Smooth muscle cell (in vitro differentiated cells): Measurements from ENCODE around the gene GADD45G. TPM values are rescaled to one million over a fixed set of nuclear protein-coding genes. Genes with fewer than 3 reads are reported as not detected.

ENCODE experiments used
- DNase-seq: peaks from one replicate; lab custom pipeline; 2025; ENCODE audit not compliant: unreplicated experiment; lab: John Stamatoyannopoulos, UW
- H2AFZ ChIP-seq: fragments of 200-600 bp; sonication (generic); 2 replicates; pipeline ENCODE4 v1.6.0; 2016; ENCODE audit warnings: antibody characterized with exemption, low read depth, mild to moderate bottlenecking
- H3F3A ChIP-seq: fragments of 200-600 bp; sonication (generic); 2 replicates; pipeline ENCODE4 v1.6.0; 2017; ENCODE audit warnings: antibody characterized with exemption, low read depth
- H3K27ac ChIP-seq: fragments of 200-600 bp; sonication (generic); 2 replicates; pipeline ENCODE4 v1.5.1; 2016; ENCODE audit warnings: low read depth, mild to moderate bottlenecking
- H3K27me3 ChIP-seq: fragments of 200-600 bp; sonication (generic); 2 replicates; pipeline ENCODE4 v1.6.1; 2016; ENCODE audit warnings: low read depth, mild to moderate bottlenecking
- H3K36me3 ChIP-seq: fragments of 200-600 bp; sonication (generic); 2 replicates; pipeline ENCODE4 v1.5.1; 2016; ENCODE audit warnings: low read depth
- H3K4me1 ChIP-seq: fragments of 200-600 bp; sonication (generic); 2 replicates; pipeline ENCODE4 v1.5.1; 2016; ENCODE audit warnings: low read depth
- H3K4me2 ChIP-seq: fragments of 200-600 bp; sonication (generic); 2 replicates; pipeline ENCODE4 v1.6.0; 2016; ENCODE audit warnings: mild to moderate bottlenecking
- H3K4me3 ChIP-seq: fragments of 200-600 bp; sonication (generic); 2 replicates; pipeline ENCODE4 v1.5.1; 2016; ENCODE audit warnings: mild to moderate bottlenecking
- H3K79me2 ChIP-seq: fragments of 200-600 bp; sonication (generic); 2 replicates; pipeline ENCODE4 v1.6.0; 2016; ENCODE audit warnings: low read depth, mild to moderate bottlenecking
- H3K9ac ChIP-seq: fragments of 200-600 bp; sonication (generic); 2 replicates; pipeline ENCODE4 v1.6.0; 2016; ENCODE audit warnings: low read depth
- H3K9me3 ChIP-seq: fragments of 200-600 bp; sonication (generic); replicated peaks from 2 replicates; pipeline ENCODE4 v1.5.1; 2016; ENCODE audit warnings: low read depth
- H4K20me1 ChIP-seq: fragments of 200-600 bp; sonication (generic); 2 replicates; pipeline ENCODE4 v1.6.0; 2016; ENCODE audit warnings: low read depth
- CTCF ChIP-seq: fragments of 200-600 bp; sonication (generic); IDR thresholded peaks from 2 replicates; pipeline ENCODE4 v1.5.1; 2017; ENCODE audit warnings: borderline replicate concordance, mild to moderate bottlenecking, antibody characterized with exemption; ENCODE audit not compliant: insufficient read depth, poor library complexity, severe bottlenecking
- WGBS: methylation state at CpG from one replicate; pipeline ENCODE4 v1.1.7; 2016; ENCODE audit warnings: low lambda C conversion rate; 5-methylcytosine and 5-hydroxymethylcytosine counted together
- polyA plus RNA-seq: library from polyadenylated mRNA; unstranded; fragments of >200 nt; fragmentation: Nextera tagmentation; extraction: Ambion mirVana; gene quantifications from 2 replicates; pipeline ENCODE4 v1.2.1, GENCODE V29; 2016
- total RNA-seq: library from RNA; depleted of rRNA; stranded (reverse); fragments of >200 nt; gene quantifications from 2 replicates; pipeline ENCODE4 v1.2.3, GENCODE V29; 2014

The GADD45G gene
- total and polyA plus RNA-seq, 2 experiments from 2014 or later: 6.9 to 10.7 TPM

GRCh38 chr9:89563571-89564345, 41.1 kb upstream of the GADD45G start:
- Histone ChIP-seq H3K27me3 (no peaks in the 10 kb centered on the region), H3K9ac (no peak overlapping the region), H4K20me1 (no peaks in the 10 kb centered on the region), H3K79me2 (no peaks in the 10 kb centered on the region), H3K9me3 (no peaks in the 10 kb centered on the region), H3F3A (no peaks in the 10 kb centered on the region), H3K4me2 (no peak overlapping the region), H3K4me1 (no peaks in the 10 kb centered on the region), H3K36me3 (no peaks in the 10 kb centered on the region), H2AFZ (no peak overlapping the region), H3K27ac (no peak overlapping the region), H3K4me3 (no peak overlapping the region)
- no peak for DNase-seq
- 82% methylated on average over 15 of the region's 15 CpGs for WGBS
- TF ChIP-seq CTCF: no peak

- Histone ChIP-seq H3K4me2 (no peak overlapping the region), H3K4me1 (no peaks in the 10 kb centered on the region), H3K9ac (no peak overlapping the region), H3K36me3 (no peaks in the 10 kb centered on the region), H3F3A (no peaks in the 10 kb centered on the region), H3K27me3 (no peaks in the 10 kb centered on the region), H3K79me2 (no peaks in the 10 kb centered on the region), H3K4me3 (no peak overlapping the region), H3K9me3 (no peaks in the 10 kb centered on the region), H2AFZ (no peak overlapping the region), H4K20me1 (no peaks in the 10 kb centered on the region), H3K27ac (no peak overlapping the region)
- DNase-seq: no peak
- 60% methylated on average over 14 of the region's 14 CpGs for WGBS
- TF ChIP-seq CTCF: no peak
Measured at GRCh38 chr9:89564346-89564878, 40.4 kb upstream of the GADD45G start.

- Histone ChIP-seq H3K4me1 (no peaks in the 10 kb centered on the region), H4K20me1 (no peaks in the 10 kb centered on the region), H2AFZ (no peak overlapping the region), H3K9ac (no peak overlapping the region), H3K36me3 (no peaks in the 10 kb centered on the region), H3K27ac (no peak overlapping the region), H3K79me2 (no peaks in the 10 kb centered on the region), H3K4me2 (no peak overlapping the region), H3K9me3 (no peaks in the 10 kb centered on the region), H3K27me3 (no peaks in the 10 kb centered on the region), H3K4me3 (no peak overlapping the region), H3F3A (no peaks in the 10 kb centered on the region)
- no peak for TF ChIP-seq CTCF
- 90% methylated on average over 2 of the region's 2 CpGs for WGBS
- DNase-seq: no peak
Measured at GRCh38 chr9:89567649-89568048, 37.2 kb upstream of the GADD45G start.

GRCh38 chr9:89574309-89574708, 30.5 kb upstream of the GADD45G start:
- 71% methylated on average over 4 of the region's 4 CpGs for WGBS
- H3K4me3 ChIP-seq: no peak overlapping the region
- H3K4me1 ChIP-seq: no peaks in the 10 kb centered on the region
- no peaks in the 10 kb centered on the region for H3K9me3 ChIP-seq
- H3K9ac ChIP-seq: no peak overlapping the region
- H3F3A ChIP-seq: no peaks in the 10 kb centered on the region
- H3K36me3 ChIP-seq: no peaks in the 10 kb centered on the region
- H3K79me2 ChIP-seq: no peaks in the 10 kb centered on the region
- TF ChIP-seq CTCF: no peak
- H3K4me2 ChIP-seq: no peak overlapping the region
- no peak overlapping the region for H2AFZ ChIP-seq
- peaks cover 17% of the 10 kb centered on the region for H3K27me3 ChIP-seq
- H3K27ac ChIP-seq: no peak overlapping the region
- no peaks in the 10 kb centered on the region for H4K20me1 ChIP-seq
- DNase-seq: no peak
